ELF-1 (cell line): ENCODE results near the gene SPATA12.

Experiments used
- DNase-seq: peaks from one replicate; pipeline ENCODE4 v3.0.0-alpha.2; 2016; ENCODE audit warnings: low read depth, low spot score

SPATA12 gene

DNA sequence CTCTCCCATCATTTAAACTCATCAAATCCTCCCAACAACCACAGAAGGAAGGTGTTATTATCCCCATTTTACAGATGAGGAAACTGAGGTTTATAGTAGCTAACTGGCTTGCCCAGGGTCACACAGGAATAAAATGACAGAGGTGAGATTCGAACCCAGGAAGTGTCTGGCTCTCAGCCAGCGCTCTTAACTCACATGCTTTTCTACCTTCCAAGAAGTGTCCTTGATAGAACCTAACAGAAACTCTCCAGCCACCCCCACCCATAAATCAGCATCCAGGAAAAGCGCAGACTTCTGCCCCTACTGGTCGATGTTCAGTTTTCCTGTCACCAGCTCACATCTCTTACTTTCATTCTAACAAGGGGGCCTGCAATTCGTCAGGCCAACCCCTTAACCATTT is 51.7 kb downstream of the SPATA12 start:
- DNase-seq: peak; percentile 71

DNA sequence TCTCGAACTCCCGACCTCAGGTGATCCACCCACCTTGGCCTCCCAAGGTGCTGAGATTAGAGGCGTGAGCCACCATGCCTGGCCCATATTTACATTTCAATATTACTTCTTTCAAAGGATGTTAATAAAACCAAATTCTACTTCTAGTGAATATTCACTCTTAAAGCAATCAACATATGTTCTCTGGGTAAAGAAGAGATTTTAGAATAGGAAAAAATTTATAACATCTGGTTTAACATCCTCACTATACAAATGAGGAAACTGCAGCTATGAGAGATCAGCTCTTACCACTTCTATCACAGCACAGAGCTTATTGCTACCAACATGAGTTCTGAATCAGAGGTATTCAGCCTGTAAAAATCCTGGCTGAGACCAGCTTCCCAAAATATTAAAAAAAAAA is 56.0 kb downstream of the SPATA12 start:
- DNase-seq: no peak

DNA sequence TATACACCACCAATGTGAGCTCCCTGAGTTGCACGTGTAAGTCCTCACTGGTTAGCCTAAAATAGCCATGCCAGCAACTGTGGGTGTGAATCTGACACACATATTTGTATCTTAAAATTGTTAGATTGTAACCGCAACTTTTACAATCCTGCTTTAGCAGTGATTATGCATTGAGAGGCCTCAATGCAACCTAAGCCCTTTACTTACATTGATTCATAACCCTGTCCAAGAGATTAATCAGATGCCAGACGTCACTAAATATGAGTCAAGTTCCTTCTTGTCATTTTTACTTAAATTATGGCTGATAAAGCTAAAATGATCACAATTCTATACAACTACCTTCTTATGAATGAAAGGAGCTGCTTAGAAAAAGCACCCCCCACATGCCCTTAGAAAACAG is 57.8 kb downstream of the SPATA12 start:
- DNase-seq: no peak

DNA sequence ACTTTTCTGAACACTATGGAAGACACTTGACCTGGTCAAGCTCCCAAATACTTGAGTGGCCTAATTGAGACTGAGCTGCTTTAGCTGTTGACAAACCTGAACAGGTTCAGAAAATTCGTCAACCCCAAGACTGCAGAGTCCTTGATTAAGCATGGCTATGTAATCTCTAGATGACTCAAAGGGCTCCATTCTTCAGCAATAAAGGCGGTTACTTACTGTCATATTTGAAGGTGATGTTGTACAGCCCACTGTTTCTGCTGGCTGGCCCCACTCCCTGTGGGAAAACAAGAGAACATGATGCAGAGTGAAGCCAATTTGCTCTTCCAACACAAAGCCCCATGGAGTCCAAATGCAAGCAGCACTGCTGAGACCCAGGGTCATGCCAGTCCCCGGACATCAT is 59.6 kb downstream of the SPATA12 start:
- no peak for DNase-seq

DNA sequence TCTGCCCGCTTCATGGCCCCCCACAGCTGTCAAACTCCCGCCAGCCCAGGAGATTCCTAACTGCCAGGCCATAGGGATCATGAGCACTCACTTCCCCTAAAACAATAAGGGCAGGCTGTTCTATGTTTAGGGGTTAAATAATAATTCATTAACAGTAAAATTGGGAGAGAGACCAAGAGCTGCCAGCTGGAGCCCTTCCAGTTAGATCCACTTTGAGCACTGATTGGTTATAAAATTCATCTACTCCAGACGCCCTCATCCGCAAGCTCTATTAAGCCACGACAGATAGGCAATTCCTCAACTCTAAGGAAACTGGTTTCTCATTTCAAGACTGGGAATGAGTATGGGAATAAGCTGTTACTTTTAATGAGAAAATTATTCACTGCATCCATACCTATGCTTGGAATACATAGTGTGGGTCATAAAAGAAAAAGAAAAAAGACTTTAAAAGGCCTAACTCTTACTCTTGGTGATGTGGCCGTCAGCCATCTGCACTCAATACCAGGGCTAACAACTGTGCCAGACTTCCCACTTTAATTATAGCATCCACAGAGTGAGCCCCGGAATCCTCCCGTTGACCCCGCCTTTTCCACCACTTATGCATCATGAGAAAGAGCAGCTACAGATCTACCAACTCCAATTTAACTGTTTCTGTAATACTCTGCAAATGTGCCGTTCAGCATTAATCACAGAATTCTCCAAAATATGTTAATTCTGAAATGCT is 60.1 kb downstream of the SPATA12 start:
- no peak for DNase-seq
